ENCODE results near the gene RAD9A.

Gene RAD9A

DNA sequence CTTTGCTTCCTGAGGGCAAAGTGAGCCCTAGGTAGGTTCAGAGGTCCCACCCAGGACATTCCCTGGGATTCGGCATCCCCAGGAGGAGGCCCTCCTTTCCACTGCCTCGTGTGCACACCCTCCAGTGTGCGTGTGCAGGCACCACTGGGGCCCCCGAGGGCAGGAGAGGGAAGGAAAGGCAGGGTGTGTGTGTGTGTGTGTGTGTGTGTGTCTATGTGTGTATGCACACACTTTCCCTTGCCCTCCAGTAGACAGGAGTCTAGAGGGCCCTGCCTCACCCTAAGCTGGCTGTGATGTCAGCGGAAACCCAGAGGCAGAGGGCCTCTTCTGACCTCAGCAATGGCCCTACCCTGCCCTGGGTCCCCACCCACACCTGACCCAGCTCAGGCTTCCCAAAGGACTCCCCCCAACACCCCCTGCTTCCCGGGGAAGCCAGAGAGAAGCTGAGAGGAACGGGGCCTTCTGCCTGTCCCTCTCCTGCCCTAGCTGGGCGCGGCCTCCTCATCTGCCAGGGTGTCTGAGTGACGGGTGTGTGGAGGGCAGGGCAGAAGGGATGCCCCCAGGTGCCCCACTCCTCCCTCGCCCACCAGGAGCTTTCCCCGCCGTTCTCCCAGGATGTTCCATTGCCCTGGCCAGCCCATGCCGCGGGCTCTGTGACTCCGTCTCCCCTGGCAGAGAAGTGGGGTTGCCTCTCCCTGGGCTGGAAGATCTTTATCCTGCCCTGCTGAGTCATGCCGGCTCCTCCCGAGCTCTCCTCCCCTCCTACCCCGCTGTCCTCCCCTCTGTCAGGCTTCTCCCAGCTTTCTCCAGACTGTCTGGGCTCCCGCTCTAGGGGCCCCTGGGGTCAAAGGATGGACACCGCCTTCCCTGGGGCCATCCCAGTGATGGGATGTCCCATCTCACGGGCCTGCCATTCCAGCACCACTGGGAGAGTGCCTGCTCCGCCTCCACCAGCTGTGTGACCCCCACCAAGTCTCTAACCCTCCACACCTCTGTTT is 12.4 kb upstream of the RAD9A start:
- Histone ChIP-seq H3K27ac (no peak overlapping the region), H3K4me1 (ENCODE audit: control insufficient read depth in 1 of 2, insufficient read depth in 1 of 2, low read depth in 1 of 2, low read length in 1 of 2) (peaks cover 42 to 47% of the 10 kb centered on the region in 2 experiments), H3K4me3 (ENCODE audit: low read depth in 1 of 2, low read length in 1 of 2) (no peak overlapping the region), H3K9me3 (no peaks in the 10 kb centered on the region), H3K27me3 (peaks cover 12% of the 10 kb centered on the region), H3K36me3 (no peaks in the 10 kb centered on the region)
- TF ChIP-seq, protein P1, sequence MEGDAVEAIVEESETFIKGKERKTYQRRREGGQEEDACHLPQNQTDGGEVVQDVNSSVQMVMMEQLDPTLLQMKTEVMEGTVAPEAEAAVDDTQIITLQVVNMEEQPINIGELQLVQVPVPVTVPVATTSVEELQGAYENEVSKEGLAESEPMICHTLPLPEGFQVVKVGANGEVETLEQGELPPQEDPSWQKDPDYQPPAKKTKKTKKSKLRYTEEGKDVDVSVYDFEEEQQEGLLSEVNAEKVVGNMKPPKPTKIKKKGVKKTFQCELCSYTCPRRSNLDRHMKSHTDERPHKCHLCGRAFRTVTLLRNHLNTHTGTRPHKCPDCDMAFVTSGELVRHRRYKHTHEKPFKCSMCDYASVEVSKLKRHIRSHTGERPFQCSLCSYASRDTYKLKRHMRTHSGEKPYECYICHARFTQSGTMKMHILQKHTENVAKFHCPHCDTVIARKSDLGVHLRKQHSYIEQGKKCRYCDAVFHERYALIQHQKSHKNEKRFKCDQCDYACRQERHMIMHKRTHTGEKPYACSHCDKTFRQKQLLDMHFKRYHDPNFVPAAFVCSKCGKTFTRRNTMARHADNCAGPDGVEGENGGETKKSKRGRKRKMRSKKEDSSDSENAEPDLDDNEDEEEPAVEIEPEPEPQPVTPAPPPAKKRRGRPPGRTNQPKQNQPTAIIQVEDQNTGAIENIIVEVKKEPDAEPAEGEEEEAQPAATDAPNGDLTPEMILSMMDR (IDR thresholded peaks at IDR 0.05), result no peak

DNA sequence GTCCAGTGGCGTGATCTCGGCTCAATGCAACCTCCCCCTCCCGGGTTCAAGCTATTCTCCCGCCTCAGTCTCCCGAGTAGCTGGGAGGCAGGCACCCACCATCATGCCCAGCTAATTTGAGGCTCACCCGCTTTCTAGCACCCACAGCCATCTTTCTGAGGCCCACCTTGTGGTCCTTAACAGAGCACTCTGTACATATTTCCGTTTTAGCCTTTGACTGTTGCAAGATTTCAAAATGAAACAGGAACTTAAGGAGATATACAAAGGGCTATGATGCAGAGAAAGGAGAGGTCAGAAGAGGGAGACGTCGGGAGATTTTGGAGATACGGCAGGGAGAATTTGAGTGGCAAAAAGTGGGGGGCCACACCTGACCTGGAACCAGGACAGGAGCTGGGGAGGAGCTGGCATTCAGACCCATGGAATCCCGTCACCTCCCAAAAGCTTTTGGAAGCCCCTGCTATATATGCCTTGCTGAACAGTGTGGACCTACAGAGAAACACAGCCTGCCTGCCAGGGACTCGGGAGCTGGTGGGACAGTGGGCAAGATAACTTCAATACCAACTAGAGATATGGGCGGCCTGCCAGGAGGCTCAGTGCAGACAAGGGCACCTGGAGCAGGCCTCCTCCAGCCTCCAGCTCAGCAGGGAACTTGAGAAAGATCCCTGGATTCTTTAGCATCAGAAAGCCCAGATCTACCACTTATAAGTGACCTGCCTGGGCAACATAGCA is 10.4 kb upstream of the RAD9A start:
- TF ChIP-seq, protein P1 (IDR thresholded peaks at IDR 0.05), result peak; percentile 25
- no peaks in the 10 kb centered on the region for H3K9me3 ChIP-seq
- no peaks in the 10 kb centered on the region for H3K36me3 ChIP-seq
- H3K4me1 ChIP-seq (ENCODE audit: control insufficient read depth in 1 of 2, insufficient read depth in 1 of 2, low read depth in 1 of 2, low read length in 1 of 2), result peaks cover 36 to 41% of the 10 kb centered on the region in 2 experiments
- H3K27me3 ChIP-seq, result no peaks in the 10 kb centered on the region
- H3K4me3 ChIP-seq (ENCODE audit: low read depth in 1 of 2, low read length in 1 of 2), result peak overlapping the region; percentile 44 to 51
- H3K27ac ChIP-seq, result peak overlapping the region; percentile 84

DNA sequence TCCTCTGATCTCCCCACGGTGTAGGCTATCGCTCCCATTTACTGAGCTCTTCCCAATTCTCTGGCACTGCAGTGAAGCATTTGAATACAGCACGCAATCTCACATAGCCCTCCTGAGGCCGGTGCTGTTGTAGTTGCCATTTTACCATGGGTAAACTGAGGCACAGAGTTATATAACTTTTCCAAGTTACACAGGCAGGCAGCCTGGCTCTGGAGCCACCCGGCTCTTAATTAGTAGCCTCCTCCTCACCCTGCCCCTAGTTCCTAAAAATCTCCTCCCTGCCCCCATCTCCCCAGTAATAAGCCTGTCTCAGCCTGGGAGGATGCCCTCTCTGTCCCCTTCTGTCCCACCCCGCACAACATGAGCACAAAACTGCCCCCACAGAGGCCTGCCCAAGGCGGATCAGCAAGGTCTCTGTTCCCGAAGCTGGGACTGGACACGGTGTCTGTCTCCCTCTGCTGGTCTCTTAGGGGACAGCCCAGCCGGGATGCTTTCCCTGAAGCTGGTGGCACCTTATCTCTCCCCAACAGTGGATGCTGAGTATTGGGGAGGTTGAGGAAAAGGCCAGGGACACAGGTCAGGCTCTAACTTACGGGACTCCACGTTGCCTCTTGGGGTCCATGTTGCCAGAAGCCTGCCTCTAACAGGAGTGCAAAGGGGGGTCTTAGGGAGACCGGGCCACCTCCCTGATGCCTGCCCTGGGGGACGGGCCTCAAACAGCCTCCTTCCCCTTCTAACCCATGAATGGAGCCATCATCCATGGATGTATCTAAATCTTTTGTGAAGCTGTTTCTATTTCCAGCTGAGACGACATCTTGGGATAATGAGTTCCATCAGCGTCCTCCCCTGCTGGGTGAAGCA is 9.3 kb upstream of the RAD9A start:
- H3K9me3 ChIP-seq, result no peaks in the 10 kb centered on the region
- peak overlapping the region; percentile 84 for H3K27ac ChIP-seq
- H3K27me3 ChIP-seq, result peaks cover 4% of the 10 kb centered on the region
- H3K4me1 ChIP-seq (ENCODE audit: control insufficient read depth in 1 of 2, insufficient read depth in 1 of 2, low read depth in 1 of 2, low read length in 1 of 2), result peaks cover 41% of the 10 kb centered on the region in 2 experiments
- TF ChIP-seq, protein P1 (IDR thresholded peaks at IDR 0.05), result peak; percentile 97
- no peaks in the 10 kb centered on the region for H3K36me3 ChIP-seq
- peak overlapping the region in 1 of 2 experiments; percentile 10 for H3K4me3 ChIP-seq (ENCODE audit: low read depth in 1 of 2, low read length in 1 of 2)

DNA sequence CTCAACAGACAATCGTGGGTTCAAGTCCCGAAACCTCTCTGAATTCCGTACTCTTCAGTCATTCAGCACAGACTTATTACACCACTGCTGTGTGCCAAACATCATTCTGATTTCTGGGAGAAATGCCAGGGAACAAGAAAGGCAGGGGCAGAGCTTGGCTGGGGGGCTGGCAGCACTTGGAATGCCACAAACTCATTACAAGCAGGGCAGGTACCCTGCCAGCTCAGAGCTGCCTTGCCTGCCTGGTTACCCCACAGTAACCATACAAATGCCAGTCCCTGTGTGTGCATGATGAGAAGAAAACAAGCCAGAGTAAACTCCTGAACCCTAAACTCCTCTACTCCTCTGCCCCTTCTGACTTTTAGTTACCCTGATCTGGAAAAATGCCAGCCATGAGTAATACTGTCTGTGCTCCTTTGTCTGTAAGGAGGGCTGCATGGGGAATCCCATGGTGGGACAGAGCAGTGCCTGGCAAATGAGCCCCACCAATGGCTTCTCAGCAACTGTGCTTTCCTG is 6.9 kb upstream of the RAD9A start:
- Histone ChIP-seq H3K4me3 (ENCODE audit: low read depth in 1 of 2, low read length in 1 of 2) (no peak overlapping the region), H3K4me1 (ENCODE audit: control insufficient read depth in 1 of 2, insufficient read depth in 1 of 2, low read depth in 1 of 2, low read length in 1 of 2) (peaks cover 26 to 32% of the 10 kb centered on the region in 2 experiments), H3K9me3 (no peaks in the 10 kb centered on the region), H3K27me3 (peaks cover 4% of the 10 kb centered on the region), H3K27ac (no peak overlapping the region), H3K36me3 (no peaks in the 10 kb centered on the region)
- TF ChIP-seq, protein P1 (IDR thresholded peaks at IDR 0.05), result no peak

DNA sequence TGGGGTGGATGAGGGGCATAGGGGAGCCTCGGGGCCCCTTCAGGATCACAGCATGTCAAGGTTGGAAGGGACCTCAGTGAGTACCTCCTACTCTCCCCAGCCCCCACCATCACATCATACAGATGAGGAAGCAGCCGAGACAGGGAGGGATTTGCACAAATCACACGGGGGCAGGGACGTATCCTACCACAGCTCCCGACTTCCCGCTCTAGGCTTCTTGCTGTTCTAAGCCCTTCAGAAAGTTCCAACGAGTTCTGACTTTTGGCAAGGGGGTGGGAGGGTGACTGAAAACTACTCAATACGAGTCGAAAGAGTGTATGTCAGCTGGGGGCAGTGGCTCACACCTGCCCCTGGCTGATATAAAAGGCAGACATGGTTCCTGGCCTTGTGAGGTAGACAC is 4.7 kb upstream of the RAD9A start:
- H3K4me1 ChIP-seq (ENCODE audit: control insufficient read depth in 1 of 2, insufficient read depth in 1 of 2, low read depth in 1 of 2, low read length in 1 of 2), result peaks cover 21 to 22% of the 10 kb centered on the region in 2 experiments
- no peak overlapping the region for H3K4me3 ChIP-seq (ENCODE audit: low read depth in 1 of 2, low read length in 1 of 2)
- H3K36me3 ChIP-seq, result no peaks in the 10 kb centered on the region
- H3K27ac ChIP-seq, result no peak overlapping the region
- H3K9me3 ChIP-seq, result no peaks in the 10 kb centered on the region
- H3K27me3 ChIP-seq, result peaks cover 4% of the 10 kb centered on the region
- TF ChIP-seq, protein P1 (IDR thresholded peaks at IDR 0.05), result no peak

All from neutrophil (primary cell).